ENCODE results near the gene CGA.

DNA sequence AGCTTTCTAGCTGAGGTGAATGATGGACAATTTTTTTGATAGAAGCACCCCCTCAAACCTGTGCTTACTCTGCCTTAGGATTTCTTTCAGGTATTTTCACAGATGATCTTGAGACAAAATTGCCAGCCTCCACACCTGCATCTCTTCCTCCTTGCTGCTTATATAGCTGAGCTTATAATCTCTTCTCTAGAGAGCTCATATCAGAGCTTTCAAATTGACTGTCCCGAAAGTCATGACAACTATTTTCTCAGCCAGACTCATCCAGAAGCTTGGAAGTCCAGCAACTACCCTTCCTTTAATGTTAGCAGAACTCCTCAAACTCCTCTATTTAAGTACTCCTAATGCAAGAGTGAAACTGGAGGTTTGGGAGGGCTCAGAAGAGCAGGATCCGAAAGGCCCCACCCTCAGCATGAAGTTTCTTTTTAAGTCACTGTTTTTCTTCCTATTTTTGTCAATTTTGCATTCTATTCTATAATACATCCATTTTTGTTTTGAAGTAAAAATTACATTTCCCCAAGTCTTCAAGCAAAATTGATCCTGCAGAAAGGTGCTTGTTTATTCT is 12.7 kb downstream of the CGA start:
- TF ChIP-seq CTCF (IDR thresholded peaks at IDR 0.05 in 8 of 11, conservative IDR thresholded peaks at IDR 0.05 in 3 of 11) (no peak), POLR2A (IDR thresholded peaks at IDR 0.05) (no peak), POLR2AphosphoS5 (IDR thresholded peaks at IDR 0.05) (no peak)
